SHP77 (cell line): ENCODE data around the gene GOLGA8Q.
"Not testable (repeated sequence)": the region's sequence is repeated elsewhere in the genome, so short reads cannot be mapped to it uniquely, and the experiment has no call there.

Experiments used
- DNase-seq, 2 experiments: peaks; one replicate each; lab custom pipeline; 2025; lab: John Stamatoyannopoulos, UW

GOLGA8Q gene, protein sequence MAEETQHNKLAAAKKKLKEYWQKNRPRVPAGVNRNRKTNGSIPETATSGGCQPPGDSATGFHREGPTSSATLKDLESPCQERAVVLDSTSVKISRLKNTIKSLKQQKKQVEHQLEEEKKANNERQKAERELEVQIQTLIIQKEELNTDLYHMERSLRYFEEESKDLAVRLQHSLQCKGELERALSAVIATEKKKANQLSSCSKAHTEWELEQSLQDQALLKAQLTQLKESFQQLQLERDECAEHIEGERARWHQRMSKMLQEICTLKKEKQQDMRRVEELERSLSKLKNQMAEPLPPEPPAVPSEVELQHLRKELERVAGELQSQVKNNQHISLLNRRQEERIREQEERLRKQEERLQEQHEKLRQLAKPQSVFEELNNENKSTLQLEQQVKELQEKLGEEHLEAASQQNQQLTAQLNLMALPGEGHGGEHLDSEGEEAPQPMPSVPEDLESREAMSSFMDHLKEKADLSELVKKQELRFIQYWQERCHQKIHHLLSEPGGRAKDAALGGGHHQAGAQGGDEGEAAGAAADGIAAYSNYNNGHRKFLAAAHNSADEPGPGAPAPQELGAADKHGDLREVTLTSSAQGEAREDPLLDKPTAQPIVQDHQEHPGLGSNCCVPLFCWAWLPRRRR

GRCh38 chr15:30551750-30552149 lies at the start of gene GOLGA8Q:
TSS of gene GOLGA8Q (plus strand) at chr15:30552050. CDS start at chr15:30552078, 28 bp downstream.
- DNase-seq: not testable (repeated sequence)

DNA sequence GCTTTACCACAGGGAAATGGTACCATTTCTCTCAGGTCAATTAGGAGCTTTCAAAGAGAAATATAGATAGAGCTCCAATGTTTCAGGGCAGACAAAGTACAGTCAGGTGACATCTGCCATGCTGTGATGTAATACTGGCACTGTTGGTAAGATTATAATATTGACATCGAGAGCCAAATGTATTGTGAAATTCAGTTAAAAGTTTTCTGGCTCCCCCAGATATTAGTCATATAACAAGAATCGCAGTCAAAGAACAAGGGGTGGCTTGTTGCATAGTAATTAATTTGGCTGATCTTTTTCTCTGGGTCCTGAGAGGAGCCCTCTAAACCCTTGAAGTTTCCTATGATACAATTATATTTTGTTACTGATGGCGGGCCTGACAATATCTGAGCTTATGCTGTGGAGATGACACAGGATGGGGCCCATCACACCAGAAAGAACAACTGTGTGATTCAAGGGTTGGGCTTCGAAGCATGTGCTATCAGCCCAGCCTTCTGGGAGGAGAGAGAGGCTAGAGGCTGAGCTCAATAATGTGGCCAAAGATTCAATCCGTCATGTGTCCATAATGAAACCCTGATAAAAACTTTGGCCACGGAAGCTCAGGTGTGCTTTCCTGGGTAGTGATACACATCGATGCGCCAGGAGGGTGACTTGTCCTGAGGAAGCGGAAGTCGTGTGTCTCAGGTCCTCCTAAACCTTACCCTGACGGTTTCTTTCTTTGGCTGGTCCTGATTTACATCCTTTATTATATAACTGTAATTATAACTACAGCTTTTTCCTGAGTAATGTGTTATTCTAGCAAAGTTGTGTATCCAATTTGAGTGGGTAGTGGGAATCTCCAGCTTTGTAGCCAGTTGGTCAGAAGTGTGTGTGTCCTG lies 48.7 kb upstream of the GOLGA8Q start:
- not testable (repeated sequence) for DNase-seq

- not testable (repeated sequence) for DNase-seq
These were observed 47.5 kb upstream of the GOLGA8Q start for GRCh38 chr15:30504162-30504843.

GRCh38 chr15:30514545-30514944 lies 37.3 kb upstream of the GOLGA8Q start:
- DNase-seq: not testable (repeated sequence)

GRCh38 chr15:30523453-30524243 lies 28.2 kb upstream of the GOLGA8Q start:
- DNase-seq: not testable (repeated sequence)

DNA sequence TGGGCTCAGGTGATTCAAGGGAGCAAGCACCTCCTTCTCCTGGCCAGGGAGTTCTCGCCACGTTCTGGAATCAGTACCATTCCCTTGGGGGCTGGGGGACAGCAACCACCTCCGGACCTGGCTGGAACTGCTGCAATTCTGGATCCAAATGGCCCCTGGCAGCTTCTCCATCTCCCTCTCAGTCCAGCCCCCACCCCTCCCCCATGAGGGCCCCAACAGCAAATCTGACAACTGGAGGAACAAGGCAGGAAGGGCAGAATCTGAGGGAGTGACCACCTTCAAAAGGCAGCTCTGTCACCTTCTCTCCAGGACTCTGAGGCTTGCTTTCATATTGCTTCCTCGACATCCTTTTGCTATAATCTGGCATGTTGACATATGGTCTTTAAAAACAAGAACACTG lies 25.9 kb upstream of the GOLGA8Q start:
- DNase-seq: not testable (repeated sequence)

- DNase-seq: not testable (repeated sequence)
These were observed 22.8 kb upstream of the GOLGA8Q start for GRCh38 chr15:30529049-30529448.

GRCh38 chr15:30566949-30567348 lies 15.1 kb downstream of the GOLGA8Q start:
- not testable (repeated sequence) for DNase-seq

DNA sequence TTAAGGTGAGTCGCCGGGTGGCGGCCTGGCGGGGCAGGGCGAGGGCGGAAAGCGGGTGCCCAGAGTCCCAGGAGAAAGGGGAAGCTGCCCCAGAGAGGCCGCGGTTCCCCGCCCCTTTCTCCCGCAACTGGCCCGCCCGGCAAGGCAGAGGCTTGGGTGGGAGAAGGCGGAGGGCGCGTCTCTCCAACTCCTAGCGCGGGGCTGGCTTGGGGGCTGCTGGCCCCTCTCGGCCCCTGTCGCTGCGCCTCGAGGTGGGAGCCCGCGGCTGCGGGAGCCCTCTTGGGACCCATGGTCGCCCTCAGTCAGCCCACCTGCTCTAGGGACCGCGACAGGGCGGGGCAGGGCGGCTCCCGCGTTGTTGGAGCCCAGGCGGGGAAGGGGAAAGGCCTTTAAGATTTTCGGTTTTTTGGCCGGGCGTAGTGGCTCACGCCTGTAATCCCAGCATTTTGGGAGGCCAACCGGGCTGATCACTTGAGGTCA lies 21.2 kb downstream of the GOLGA8Q start:
- DNase-seq: not testable (repeated sequence)

DNA sequence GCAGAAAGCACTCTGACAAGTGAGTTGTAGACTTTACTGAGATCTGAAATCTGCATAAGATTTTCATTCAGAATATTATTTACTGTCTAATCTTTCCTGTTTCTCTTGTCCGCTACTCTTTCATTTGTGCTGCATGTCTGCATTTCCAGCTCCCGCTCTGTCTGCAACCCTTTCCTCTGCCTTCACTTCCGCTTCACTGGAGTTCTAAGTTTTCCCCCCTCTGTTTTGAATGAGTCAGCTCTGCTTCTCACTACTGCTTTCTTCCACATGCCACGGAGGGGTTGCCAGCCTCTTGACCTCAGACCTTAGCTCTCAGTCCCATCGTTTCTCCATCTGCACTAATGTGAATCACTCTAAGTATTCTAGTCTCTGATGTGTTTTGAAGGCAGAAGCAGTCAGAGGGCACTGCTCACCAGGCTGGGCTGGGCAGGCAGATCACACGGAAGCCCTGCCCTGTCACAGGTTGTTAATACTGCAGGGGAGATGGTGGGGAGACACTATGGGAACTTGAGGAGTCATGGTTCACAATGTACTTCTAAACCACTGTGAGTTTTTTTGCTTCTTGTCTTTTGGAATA lies 27.6 kb downstream of the GOLGA8Q start:
- DNase-seq: not testable (repeated sequence)

GRCh38 chr15:30580716-30581115 lies 28.9 kb downstream of the GOLGA8Q start:
- not testable (repeated sequence) for DNase-seq

DNA sequence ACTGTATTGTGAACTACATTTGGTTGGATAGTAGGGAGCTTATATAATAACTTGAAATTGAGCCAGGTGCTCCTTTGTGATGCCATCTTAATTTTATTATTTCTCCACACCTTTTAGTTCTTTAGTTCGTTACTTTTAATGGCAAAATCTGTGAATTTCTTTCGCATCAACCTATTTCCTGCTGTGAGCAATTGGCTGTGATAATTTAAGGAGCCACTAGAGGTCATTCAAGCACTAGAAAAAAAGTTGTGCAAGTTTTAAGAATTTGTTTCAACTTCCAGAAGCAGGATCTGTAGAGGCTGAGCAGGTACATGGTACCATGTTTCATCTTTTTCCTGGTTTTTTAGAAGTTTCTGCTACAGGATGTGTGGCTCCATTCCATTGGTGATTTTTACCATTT lies 47.1 kb downstream of the GOLGA8Q start:
- not testable (repeated sequence) for DNase-seq

- not testable (repeated sequence) for DNase-seq
These were observed 51.9 kb downstream of the GOLGA8Q start, which contains the start of gene GOLGA8H for GRCh38 chr15:30603796-30604195. TSS of gene GOLGA8H (plus strand) at chr15:30604028. CDS start at chr15:30604126, 98 bp downstream.
